ENCODE measurements around the gene MYH7.

GRCh38 chr14:23445773-23446172 lies 10.3 kb upstream of the MYH7 start:
- TF ChIP-seq, protein P1, sequence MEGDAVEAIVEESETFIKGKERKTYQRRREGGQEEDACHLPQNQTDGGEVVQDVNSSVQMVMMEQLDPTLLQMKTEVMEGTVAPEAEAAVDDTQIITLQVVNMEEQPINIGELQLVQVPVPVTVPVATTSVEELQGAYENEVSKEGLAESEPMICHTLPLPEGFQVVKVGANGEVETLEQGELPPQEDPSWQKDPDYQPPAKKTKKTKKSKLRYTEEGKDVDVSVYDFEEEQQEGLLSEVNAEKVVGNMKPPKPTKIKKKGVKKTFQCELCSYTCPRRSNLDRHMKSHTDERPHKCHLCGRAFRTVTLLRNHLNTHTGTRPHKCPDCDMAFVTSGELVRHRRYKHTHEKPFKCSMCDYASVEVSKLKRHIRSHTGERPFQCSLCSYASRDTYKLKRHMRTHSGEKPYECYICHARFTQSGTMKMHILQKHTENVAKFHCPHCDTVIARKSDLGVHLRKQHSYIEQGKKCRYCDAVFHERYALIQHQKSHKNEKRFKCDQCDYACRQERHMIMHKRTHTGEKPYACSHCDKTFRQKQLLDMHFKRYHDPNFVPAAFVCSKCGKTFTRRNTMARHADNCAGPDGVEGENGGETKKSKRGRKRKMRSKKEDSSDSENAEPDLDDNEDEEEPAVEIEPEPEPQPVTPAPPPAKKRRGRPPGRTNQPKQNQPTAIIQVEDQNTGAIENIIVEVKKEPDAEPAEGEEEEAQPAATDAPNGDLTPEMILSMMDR (IDR thresholded peaks at IDR 0.05; ENCODE audit: low read depth, low read length), result no peak
- no peak for TF ChIP-seq POLR2A (IDR thresholded peaks at IDR 0.05; ENCODE audit: extremely low read depth, insufficient read length)
- no peak for TF ChIP-seq MAX (IDR thresholded peaks at IDR 0.05; ENCODE audit: low read depth, low read length)

Data from NB4 (cell line).